ENCODE data around the gene VSX2.

GRCh38 chr14:74265301-74265965 is 26.2 kb downstream of the VSX2 start:
- no peak for TF ChIP-seq PBX3 (IDR thresholded peaks at IDR 0.05)
- no peak for TF ChIP-seq CTCF (IDR thresholded peaks at IDR 0.05)
- no peak for TF ChIP-seq USF2 (IDR thresholded peaks at IDR 0.05; ENCODE audit: borderline replicate concordance, low read depth, low read length)
- TF ChIP-seq ZBTB33 (IDR thresholded peaks at IDR 0.05; ENCODE audit: borderline replicate concordance, low read depth) = no peak

All from SK-N-SH (cell line).